ENCODE data around the gene RASD1.

The RASD1 gene

DNA sequence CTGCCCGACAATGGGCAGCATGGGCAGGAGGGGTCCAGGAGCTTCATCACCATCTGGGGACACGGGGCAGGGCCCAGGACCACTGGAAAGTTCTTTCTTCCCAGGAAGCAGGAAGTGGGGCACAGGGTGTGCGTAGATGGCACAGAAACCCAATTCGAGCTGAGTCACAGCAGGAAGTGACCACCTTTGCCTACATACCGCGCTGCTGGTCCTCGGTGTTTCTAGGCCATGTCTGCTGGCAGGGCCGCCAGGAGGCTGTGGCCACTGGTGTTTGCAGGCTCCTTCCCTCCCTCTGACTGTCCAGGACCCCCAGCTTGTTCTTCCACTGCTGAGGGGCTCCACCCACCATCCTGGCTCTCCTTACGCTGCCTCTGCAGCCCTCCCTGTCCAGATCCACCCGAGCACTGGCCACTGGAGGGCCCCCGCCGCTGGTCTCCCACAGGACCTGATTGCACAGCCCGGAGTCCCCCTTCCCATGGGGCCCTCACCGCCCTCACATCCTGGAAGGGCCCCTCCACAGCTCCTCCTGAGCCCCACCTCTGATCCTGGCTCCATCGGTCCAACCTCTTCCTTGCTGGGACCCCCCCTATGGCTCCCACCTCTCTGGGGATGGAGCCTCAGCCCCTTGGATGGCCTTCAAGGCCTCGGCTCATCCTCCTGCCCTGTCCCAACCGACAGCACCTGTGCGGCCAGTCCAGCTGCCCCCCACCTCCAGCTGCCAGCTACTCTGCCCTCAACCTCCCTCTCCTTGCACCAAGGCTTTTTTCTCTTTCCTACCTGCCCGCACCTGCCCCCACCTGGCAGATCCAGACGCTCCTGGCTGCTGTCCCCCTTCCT lies 14.5 kb upstream of the RASD1 start:
- TF ChIP-seq ZNF274 (IDR thresholded peaks at IDR 0.05; ENCODE audit: low read depth, low read length) = no peak
- H3K4me3 ChIP-seq (ENCODE audit: low read length) = no peak overlapping the region

DNA sequence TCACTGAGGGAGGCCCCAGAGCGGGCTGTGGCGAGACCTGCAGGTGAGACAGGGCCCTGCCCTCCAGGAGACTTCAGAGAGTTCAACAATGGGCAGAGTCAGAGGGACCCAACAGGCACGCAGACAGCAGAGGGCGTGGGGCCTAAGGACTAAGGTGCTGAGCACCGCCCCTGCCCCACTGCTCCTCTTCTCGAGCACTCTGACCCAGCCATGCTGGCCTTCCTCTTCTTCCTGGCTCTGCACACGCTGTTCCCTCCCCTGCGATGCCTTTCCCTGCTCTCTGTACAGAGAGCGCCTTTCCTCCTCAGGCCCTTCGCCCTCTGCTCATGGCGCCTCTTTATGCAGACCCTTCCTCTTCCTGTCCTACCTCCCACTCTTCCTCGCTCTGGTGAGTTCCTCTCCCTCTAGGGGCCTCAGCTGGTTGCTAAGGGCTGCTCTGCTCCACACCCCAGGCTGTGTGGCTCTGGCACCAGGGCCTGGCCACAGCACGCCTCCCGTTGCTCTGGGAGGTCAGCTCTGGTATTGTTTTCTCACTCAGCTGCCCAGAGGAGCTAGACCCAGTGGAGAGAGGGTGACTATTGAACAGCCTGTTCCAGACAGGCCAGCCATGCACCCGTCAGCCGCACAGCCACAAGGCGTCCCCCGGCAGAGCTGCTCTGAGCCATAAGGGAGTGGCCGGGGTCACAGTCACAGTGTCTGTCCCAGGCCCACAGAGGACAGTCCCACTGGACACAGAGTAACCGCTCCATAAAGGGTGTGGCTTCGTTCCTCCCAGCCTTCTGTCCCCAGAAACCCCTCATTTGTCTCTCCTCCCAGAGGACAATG lies 13.6 kb upstream of the RASD1 start:
- no peak for TF ChIP-seq ZNF274 (IDR thresholded peaks at IDR 0.05; ENCODE audit: low read depth, low read length)
- no peak overlapping the region for H3K4me3 ChIP-seq (ENCODE audit: low read length)

DNA sequence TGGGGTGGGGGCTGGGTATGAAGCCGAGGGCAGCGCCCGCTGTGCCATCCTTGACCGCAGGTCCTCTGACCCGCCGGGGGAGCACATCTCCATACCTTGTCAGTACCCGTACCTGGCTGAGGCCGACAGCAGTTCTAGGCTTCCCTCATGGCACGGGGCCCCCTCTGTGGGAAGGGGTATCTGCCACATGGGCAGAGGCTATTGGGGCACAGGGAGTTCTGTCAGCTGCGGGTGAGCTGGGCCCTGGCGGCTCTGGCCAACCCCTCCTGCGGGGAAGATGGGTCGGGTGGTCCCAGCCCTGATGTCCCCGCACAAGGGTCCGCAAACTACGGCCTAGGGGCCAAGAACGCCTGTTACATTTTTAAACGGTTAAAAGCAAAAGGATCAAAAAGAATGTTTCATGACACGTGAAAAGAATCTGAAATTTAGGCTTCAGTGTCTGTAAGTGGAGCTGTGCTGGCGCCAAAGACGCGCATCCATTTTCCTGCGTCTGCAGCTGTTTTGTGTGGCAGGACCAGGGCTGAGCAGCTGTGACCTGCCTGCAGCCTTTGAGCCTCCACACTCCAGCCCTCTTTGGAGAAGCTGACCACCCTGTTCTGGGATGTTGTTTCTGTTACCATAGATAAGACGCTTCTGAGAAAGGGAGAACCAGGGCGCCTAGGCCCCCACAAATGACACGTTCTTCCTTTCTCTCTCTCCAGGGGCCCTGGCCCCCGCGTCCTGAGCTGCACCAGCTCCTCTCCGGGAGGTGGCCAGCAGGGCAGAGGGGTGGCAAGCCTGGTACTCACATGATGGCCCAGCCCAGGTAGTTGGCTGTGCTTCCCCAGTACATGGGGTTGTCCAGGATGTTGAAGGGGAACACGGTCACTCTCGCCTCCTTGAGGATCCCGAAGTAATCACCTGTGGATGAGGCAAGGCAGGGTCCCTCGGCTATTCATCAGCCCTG lies 12.7 kb upstream of the RASD1 start:
- TF ChIP-seq ZNF274 (IDR thresholded peaks at IDR 0.05; ENCODE audit: low read depth, low read length) = no peak
- H3K4me3 ChIP-seq (ENCODE audit: low read length) = no peak overlapping the region

DNA sequence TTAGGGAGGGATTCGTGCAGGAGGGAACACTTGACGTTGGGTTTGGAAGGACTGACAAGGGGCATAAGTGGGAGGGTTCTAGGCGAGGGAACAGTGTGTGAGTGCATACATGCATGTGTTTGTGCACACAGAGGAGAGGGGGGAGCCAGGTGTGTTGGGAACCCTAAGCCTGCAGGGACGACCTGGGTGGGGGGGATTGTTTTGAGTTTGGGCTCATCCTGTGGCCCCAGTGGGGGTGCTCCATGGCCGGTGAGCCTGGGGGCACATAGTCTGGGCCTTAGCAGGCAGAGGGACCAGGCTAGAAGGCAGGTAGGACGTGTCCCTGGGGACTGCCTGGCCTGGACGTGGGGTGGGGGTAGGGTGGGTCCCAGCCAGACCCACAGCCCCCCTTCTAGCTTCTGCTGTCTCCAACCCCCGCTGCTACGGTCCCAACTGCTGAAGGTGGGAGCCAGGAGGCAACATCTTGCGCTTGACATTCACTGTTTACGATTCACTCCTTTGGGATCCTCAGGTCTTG lies 11.9 kb upstream of the RASD1 start:
- no peak for TF ChIP-seq ZNF274 (IDR thresholded peaks at IDR 0.05; ENCODE audit: low read depth, low read length)
- no peak overlapping the region for H3K4me3 ChIP-seq (ENCODE audit: low read length)

DNA sequence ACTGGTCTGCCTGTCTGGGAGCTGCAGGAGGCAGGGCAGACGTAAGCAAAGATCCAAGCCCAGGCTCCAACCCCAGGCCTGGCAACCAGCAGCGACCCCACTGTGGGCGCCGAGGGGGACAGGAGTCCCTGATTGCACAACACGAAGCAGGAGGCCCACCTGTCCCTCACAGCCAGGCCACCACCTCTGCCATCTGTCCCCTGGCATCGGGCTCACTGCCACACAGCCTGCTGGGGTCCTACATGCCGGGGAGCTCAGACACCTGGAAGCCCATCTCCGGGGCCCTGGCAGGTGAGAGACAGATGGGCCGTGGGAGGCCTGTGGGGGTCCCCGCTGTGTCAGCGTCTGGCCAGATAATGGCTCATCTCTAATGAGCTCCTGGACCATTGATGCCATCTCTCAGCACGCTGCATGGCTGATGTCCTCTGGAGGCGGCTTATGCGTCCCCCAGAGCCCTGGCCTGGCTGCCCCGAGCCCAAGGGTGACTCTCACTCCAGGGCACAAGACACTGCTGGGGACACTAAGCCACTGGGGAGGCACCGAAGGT lies 11.3 kb upstream of the RASD1 start:
- no peak for TF ChIP-seq ZNF274 (IDR thresholded peaks at IDR 0.05; ENCODE audit: low read depth, low read length)
- no peak overlapping the region for H3K4me3 ChIP-seq (ENCODE audit: low read length)

DNA sequence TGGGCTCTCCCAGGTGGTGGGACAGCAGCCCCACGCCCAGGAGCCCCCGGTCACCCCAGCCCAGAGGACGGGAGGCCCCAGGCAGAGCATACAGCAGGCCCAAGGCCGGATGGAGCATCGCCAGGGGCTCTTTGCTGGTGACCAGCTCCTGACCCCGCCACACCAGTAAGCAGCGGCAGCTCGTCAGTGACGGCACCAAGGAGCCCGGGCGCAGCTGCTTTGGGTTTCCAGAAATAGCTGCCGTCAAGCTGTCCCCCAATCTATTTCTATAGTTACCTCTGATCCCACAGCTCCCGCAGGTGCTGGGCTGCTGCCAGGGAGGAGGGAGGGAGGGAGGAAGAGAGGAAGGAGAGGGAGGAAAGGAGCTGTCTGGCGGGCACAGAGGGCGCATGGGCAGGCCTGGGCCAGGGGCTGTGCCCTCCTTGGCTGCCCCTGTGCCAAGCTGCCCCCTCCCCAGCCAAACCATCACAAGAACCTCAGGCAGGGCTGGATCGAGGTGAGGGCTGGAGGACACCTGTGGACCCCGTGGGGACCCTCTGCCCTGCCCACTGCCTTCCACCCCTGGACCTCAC lies 10.8 kb upstream of the RASD1 start:
- TF ChIP-seq ZNF274 (IDR thresholded peaks at IDR 0.05; ENCODE audit: low read depth, low read length) = no peak
- H3K4me3 ChIP-seq (ENCODE audit: low read length) = no peak overlapping the region

DNA sequence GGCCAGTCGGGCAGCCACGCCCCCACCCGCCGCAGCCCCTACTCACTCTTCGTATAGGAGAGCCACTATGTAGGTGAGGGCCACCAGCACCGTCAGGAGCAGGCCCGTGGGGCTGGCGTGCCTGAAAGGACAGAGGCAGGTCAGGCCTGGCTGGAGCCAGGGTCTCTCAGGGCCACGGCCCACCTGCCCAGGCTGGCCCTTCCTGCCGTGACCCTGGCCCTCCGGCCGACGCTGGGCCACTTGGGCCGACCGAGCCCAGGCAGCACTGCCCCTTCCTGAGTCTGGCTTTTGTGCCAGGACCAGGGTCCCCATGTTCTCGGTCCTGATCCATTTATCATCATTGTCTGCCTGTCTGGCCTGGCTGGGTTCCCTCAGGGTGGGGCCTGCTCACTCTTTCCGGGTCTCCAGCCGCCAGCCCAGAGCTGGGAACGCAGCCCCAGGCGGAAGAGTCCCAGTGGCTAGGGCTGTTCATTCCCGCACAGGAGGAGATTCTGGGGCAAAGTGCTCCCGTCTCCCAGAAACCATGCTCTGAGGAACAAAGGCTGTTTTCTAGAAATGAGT lies 10.1 kb upstream of the RASD1 start:
- TF ChIP-seq ZNF274 (IDR thresholded peaks at IDR 0.05; ENCODE audit: low read depth, low read length) = no peak
- H3K4me3 ChIP-seq (ENCODE audit: low read length) = no peak overlapping the region

DNA sequence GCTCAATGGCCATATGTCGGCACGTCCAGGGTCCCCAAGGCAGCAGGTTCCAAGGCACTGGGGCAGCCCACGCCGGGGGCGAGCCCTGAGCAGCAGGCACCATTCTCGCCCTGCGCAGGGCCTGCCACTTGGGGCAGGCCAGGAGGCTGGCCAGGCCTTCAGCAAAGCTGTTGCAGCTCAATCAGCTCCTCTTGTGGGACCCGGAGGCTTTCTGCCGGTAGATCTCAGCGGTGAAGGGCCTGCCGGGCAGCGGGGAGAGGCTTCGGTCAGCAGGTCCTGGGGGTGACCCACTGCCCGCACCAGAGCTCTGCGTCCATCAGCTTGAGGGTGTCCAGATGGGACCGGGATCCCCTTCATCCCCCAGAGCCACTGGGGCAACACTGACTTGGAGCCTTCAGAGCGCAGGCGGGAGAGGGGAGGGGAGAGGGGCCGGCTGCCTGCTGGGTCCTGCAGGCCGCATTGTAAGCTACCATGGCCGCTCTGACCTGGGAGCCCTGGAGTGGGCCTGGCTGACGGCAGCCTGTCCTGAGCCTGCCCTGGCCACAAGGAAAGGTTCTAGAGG lies 9.5 kb upstream of the RASD1 start:
- no peak for TF ChIP-seq ZNF274 (IDR thresholded peaks at IDR 0.05; ENCODE audit: low read depth, low read length)
- H3K4me3 ChIP-seq (ENCODE audit: low read length) = no peak overlapping the region

DNA sequence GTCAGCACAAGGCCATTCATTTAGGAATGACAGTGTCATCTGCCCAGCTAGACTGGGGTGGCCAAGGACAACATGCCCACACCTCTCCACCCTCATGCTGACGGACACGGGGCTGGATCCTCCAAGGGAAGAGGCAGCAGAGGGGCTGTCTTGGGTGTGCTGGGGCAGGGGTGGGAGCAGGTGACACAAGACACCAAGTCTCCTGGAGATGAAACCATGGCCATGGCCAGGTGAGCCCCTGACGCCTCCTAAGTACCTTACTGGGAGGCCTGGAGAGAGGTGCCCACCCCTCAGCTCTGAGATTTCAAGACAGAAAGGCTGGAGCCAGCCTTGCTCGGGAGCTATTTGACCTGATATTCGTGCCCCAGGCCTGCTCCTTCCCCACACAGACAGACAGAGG lies 9.0 kb upstream of the RASD1 start:
- no peak for TF ChIP-seq ZNF274 (IDR thresholded peaks at IDR 0.05; ENCODE audit: low read depth, low read length)
- H3K4me3 ChIP-seq (ENCODE audit: low read length) = no peak overlapping the region

DNA sequence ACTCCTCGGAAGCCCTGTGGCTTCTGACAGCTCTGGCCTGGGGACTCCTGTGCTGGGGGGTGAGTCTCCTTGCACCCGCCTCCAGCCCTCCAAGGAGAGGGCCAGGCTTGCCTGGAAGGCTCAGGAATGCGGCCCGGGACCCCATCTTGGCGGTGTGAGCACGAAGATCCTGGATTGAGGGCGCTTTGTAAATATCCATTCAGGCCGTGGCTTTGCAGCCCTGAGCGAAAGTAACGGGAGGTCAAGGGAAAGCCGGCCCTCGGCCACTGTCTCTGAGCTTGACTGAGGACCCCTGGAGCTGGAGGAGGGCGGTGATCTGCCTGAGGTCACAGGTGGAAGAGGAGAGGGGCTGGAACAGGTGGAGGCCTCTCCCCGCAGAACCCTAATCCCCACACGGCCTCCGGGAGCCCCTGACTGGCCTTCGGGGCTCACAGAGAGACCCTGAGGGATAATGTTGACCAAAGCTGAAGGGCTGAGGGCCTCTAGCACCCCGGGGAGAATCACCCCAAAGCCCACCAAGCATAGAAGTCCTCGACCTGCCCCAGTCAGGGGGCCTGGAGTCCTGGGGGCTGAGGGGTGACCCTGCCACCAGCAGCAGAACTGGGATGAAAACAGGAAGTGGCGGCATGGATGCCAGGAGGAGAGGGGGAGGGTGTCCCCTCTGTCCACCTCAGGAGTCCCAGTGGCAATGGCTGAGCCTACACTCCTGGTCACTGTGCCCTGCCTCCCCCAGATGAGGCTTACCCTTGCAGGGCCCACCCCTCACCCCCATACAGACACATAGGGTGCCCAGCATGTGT lies 8.3 kb upstream of the RASD1 start:
- no peak for TF ChIP-seq ZNF274 (IDR thresholded peaks at IDR 0.05; ENCODE audit: low read depth, low read length)
- H3K4me3 ChIP-seq (ENCODE audit: low read length) = no peak overlapping the region

DNA sequence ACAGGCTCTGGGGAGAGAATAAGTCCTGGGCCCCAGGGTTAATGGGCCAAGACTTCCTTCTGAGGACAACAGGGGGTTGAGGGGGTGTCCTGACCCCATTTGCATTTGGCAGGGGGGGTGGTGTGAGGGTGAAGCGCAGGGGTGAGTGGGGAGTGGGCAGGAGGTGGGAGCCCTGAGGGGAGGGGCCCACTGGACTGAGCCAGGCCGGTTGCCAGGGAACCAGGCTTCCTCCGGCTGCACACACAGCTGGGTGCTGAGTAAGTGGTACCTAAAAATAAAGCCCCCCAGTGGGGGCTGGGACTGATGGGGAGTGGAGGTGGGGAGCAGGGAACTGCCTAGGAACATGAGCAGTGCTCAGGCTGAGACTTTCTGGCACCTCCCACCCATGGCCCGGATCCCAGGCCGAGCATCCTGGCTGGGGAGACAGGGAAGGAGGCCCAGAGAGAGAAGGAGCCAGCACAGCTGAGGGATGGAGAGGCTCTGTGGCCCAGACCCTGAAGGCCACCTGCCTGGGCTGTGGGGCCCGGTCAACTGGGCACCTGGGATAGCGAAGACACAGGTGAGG lies 7.5 kb upstream of the RASD1 start:
- TF ChIP-seq ZNF274 (IDR thresholded peaks at IDR 0.05; ENCODE audit: low read depth, low read length) = no peak
- no peak overlapping the region for H3K4me3 ChIP-seq (ENCODE audit: low read length)
